Left lung (tissue), 10 donors: Measurements from ENCODE around the gene TMEM192. TPM values are rescaled to one million over a fixed set of nuclear protein-coding genes. Genes with fewer than 3 reads are reported as not detected.

ENCODE experiments used
- ATAC-seq: fragments of 200-7000 bp; cut with Tn5 transposase; one replicate; pipeline ENCODE4 v1.9.1; 2020; ENCODE audit warnings: moderate library complexity
- DNase-seq, 4 donors: peaks; one replicate each; pipeline ENCODE4 v3.0.0-alpha.2; 2013 to 2020
- H3K27ac ChIP-seq, 2 donors: fragments of 200-600 bp; sonication (generic) in 1 of 2; one replicate each; pipeline versions ENCODE4 v1.5.0 to v1.8.0; 2020 to 2021
- H3K27me3 ChIP-seq, 2 donors: fragments of 200-600 bp; sonication (generic) in 1 of 2; one replicate each; pipeline versions ENCODE4 v1.5.0 to v1.8.0; 2020 to 2021
- H3K36me3 ChIP-seq, 2 donors: fragments of 200-600 bp; sonication (generic) in 1 of 2; one replicate each; pipeline versions ENCODE4 v1.5.0 to v1.8.0; 2020 to 2021
- H3K4me1 ChIP-seq, 2 donors: fragments of 200-600 bp; one replicate each; pipeline ENCODE4 v1.8.0; 2021
- H3K4me3 ChIP-seq, 2 donors: fragments of 200-600 bp; sonication (generic) in 1 of 2; one replicate each; pipeline versions ENCODE4 v1.5.0 to v1.8.0; 2020 to 2021; ENCODE audit warnings: mild to moderate bottlenecking in 1 of 2
- H3K9me3 ChIP-seq, 2 donors: fragments of 200-600 bp; sonication (generic) in 1 of 2; one replicate each; pipeline versions ENCODE4 v1.5.0 to v1.8.0; 2020 to 2021
- CTCF ChIP-seq, 2 donors: fragments of 200-600 bp; sonication (generic) in 1 of 2; IDR thresholded peaks; one replicate each; pipeline versions ENCODE4 v1.5.0 to v1.8.0; 2021; ENCODE audit warnings: antibody characterized with exemption in 2 of 2
- intact Hi-C, 2 donors: fragments of 100-400 bp; cut with DNase I; formaldehyde crosslinking; loops; one replicate each; pipeline versions ENCODE4 v1.11.2 to v1.14.2; 2022
- polyA plus RNA-seq, 6 donors: library from polyadenylated mRNA; unstranded; fragments of 120-200 nt; gene quantifications; one replicate each; pipeline ENCODE4 v1.2.1, GENCODE V29; 2013; ENCODE audit not compliant: insufficient read length in 6 of 6
- total RNA-seq, 2 donors: library from RNA; stranded (reverse); fragmentation: NEBNext Ultra II Directional; extraction: Animal tissue kit (Norgen Biotek cat#: 25700); gene quantifications; one replicate each; pipeline ENCODE4 v1.2.1, GENCODE V29; 2021
- donor health status: DM: no; HTN: yes; CAD: no.
- donor health status: DM: no; HTN: no; CAD: no.

The TMEM192 gene
- total and polyA plus RNA-seq, 8 donors: 16.8 to 25.8 (median 19.6) TPM

DNA sequence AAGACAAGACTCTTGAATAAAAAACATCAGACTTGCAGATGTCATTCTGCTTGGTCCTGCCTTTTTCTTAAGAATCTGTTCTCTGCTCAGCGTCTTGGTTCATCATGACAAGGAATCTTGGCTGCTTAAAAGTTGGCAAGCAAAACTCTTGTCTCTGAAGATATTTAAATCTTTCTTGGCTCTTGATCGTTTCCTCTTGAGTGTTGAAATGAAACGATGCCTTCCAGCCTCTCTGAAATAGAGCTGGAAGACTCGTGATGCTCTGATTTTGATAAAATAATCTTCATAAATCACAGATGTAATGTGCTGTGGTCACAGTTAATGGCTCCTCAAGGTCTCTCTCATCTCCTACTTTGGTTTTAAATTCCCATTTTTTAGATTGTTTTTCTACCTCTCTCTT, 39.9 kb upstream of the TMEM192 start:
- peaks cover 0 to 7% of the 10 kb centered on the region in 2 donors for H3K9me3 ChIP-seq
- no peaks in the 10 kb centered on the region for H3K36me3 ChIP-seq
- H3K4me1 ChIP-seq: no peaks in the 10 kb centered on the region
- DNase-seq (peak in 2 of 4 donors; percentile 36 to 63), ATAC-seq (no peak)
- H3K4me3 ChIP-seq: no peak overlapping the region
- H3K27me3 ChIP-seq: no peaks in the 10 kb centered on the region
- intact Hi-C loops: no loop called here
- no peak for TF ChIP-seq CTCF (IDR thresholded peaks at IDR 0.05)
- no peak overlapping the region for H3K27ac ChIP-seq

- Histone ChIP-seq H3K9me3 (no peaks in the 10 kb centered on the region), H3K36me3 (no peaks in the 10 kb centered on the region), H3K27ac (no peak overlapping the region), H3K4me1 (no peaks in the 10 kb centered on the region), H3K27me3 (no peaks in the 10 kb centered on the region), H3K4me3 (no peak overlapping the region)
- ATAC-seq (no peak), DNase-seq (no peak)
- intact Hi-C loops: no loop called here
- TF ChIP-seq CTCF (IDR thresholded peaks at IDR 0.05): no peak
Measured at GRCh38 chr4:165151734-165152133, 39.1 kb upstream of the TMEM192 start.

DNA sequence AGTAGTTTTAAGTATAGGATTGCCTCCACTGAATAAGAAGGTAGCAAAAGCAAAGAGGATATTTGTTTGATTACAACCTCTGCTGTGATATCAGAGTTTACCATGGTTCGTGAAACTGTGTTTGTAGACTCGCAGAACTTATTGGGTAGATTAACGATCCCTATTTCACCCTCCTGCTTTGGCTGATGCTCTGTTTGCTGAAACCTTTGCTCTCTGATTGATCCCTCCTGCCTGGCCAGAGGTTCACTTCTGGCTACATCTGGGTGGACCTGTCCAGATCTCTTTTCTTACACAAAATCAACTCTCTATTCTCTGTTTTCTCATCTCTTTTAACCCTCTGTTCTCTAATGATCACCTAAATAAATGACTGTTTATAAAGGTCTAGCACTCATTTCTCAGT, 37.9 kb upstream of the TMEM192 start:
- H3K27ac ChIP-seq: no peak overlapping the region
- TF ChIP-seq CTCF (IDR thresholded peaks at IDR 0.05): no peak
- DNase-seq (no peak), ATAC-seq (no peak)
- H3K9me3 ChIP-seq: no peaks in the 10 kb centered on the region
- intact Hi-C loops: no loop called here
- no peaks in the 10 kb centered on the region for H3K4me1 ChIP-seq
- H3K36me3 ChIP-seq: no peaks in the 10 kb centered on the region
- H3K4me3 ChIP-seq: no peak overlapping the region
- no peaks in the 10 kb centered on the region for H3K27me3 ChIP-seq

GRCh38 chr4:165138843-165139242, 26.2 kb upstream of the TMEM192 start:
- H3K36me3 ChIP-seq: no peaks in the 10 kb centered on the region
- no peak for ATAC-seq
- no peaks in the 10 kb centered on the region for H3K27me3 ChIP-seq
- intact Hi-C loops: no loop called here
- no peak overlapping the region for H3K27ac ChIP-seq
- no peak for DNase-seq
- no peaks in the 10 kb centered on the region for H3K4me1 ChIP-seq
- no peaks in the 10 kb centered on the region for H3K9me3 ChIP-seq
- TF ChIP-seq CTCF (IDR thresholded peaks at IDR 0.05): no peak
- H3K4me3 ChIP-seq: no peak overlapping the region

DNA sequence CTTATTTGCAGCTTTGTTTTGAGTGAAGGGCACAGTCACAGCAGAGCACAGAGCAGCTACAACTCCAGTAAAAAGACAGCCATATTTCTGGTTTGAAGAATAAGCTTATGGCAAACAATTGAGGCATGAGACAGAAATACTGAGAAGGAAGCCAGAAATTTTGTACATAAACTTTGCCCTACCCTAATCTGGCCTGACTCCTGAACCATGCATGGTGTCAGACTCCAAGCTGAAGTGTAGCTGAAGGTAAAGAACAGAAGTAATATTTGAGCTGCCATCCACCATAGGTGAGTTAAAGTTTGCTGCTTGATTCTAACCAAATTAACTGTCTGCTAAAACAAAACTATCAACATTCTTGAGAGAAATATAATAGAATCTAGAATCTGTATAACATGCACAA, 24.5 kb upstream of the TMEM192 start:
- H3K4me1 ChIP-seq: peaks cover 0 to 14% of the 10 kb centered on the region in 2 donors
- H3K4me3 ChIP-seq: no peak overlapping the region
- DNase-seq (no peak), ATAC-seq (no peak)
- no peaks in the 10 kb centered on the region for H3K27me3 ChIP-seq
- no peaks in the 10 kb centered on the region for H3K36me3 ChIP-seq
- H3K9me3 ChIP-seq: no peaks in the 10 kb centered on the region
- intact Hi-C loops: no loop called here
- H3K27ac ChIP-seq: no peak overlapping the region
- no peak for TF ChIP-seq CTCF (IDR thresholded peaks at IDR 0.05)
